Measurements from ENCODE around the gene ECSCR. TPM values are rescaled to one million over a fixed set of nuclear protein-coding genes. Genes with fewer than 3 reads are reported as not detected.

The ECSCR gene
- total RNA-seq, 1 donor from 2014 or later = 565 TPM

DNA sequence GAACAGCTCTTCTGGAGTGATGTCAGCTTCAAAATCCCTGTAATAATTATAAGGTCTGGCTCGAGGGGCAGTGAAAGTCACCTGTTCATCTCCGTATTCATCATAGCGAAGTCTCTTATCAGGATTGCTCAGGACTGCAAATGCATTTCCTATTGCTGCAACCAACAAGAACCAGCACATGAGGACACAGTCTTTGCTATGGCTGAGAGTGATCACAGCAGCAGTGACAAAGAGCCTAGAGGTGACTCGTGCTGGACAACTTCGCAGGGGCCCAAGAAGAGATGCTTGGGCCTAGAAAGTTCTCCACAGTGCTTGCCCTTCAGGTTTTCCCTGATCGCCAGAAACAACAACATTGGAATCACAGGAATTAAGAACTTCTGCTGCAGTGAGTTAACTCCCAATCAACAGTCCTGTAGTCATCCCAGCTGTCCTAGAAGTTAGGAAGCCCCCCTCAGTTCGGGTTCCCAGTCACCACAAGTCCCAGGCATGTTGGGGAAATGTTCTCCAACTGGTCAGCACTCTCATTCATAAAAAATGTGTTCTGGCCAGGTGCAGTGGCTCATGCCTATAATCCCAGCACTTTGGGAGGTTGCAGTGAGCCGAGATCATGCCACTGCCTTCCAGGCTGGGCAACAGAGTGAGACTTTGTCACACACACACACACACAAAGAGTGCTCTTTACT is 36.2 kb downstream of the ECSCR start:
- TF ChIP-seq CTCF (IDR thresholded peaks at IDR 0.05; ENCODE audit: unreplicated experiment) = no peak
- Mint-ChIP-seq H3K27me3 (ENCODE audit: unreplicated experiment) (no peaks in the 10 kb centered on the region), H3K36me3 (ENCODE audit: low read depth, unreplicated experiment) (peaks cover 28% of the 10 kb centered on the region), H3K27ac (ENCODE audit: unreplicated experiment) (peak overlapping the region; percentile 59), H3K4me1 (ENCODE audit: unreplicated experiment) (peaks cover 35% of the 10 kb centered on the region), H3K4me3 (ENCODE audit: unreplicated experiment) (no peak overlapping the region), H3K9me3 (ENCODE audit: unreplicated experiment) (no peaks in the 10 kb centered on the region)
- DNase-seq (ENCODE audit: low spot score) = no peak

DNA sequence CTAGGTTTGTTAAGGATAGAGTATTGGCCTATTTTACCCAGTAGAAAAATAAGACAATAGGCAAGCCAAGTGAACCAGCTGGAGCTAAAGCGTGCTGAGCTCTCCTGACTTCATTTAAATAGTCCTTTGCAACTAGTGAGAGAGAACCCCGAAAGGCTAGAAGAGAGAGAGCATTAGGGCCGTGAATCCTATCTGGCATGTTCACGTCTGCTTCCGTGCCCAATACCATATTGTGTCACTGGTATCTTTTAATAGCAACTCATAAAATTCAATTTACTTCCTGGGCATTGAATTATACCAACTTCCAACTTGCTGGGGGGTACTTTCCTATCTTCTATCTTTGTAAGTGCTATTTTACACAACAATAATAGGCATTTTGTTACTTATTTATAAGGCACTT is 37.0 kb downstream of the ECSCR start:
- no peak for DNase-seq (ENCODE audit: low spot score)
- peaks cover 35% of the 10 kb centered on the region for H3K4me1 Mint-ChIP-seq (ENCODE audit: unreplicated experiment)
- H3K27ac Mint-ChIP-seq (ENCODE audit: unreplicated experiment) = peak overlapping the region; percentile 59
- TF ChIP-seq CTCF (IDR thresholded peaks at IDR 0.05; ENCODE audit: unreplicated experiment) = no peak
- H3K4me3 Mint-ChIP-seq (ENCODE audit: unreplicated experiment) = no peak overlapping the region
- no peaks in the 10 kb centered on the region for H3K9me3 Mint-ChIP-seq (ENCODE audit: unreplicated experiment)
- H3K27me3 Mint-ChIP-seq (ENCODE audit: unreplicated experiment) = no peaks in the 10 kb centered on the region
- H3K36me3 Mint-ChIP-seq (ENCODE audit: low read depth, unreplicated experiment) = peaks cover 23% of the 10 kb centered on the region

GRCh38 chr5:139422307-139422893 is 40.1 kb downstream of the ECSCR start:
- Mint-ChIP-seq H3K9me3 (ENCODE audit: unreplicated experiment) (no peaks in the 10 kb centered on the region), H3K4me1 (ENCODE audit: unreplicated experiment) (peaks cover 54% of the 10 kb centered on the region), H3K27ac (ENCODE audit: unreplicated experiment) (peak overlapping the region; percentile 88), H3K27me3 (ENCODE audit: unreplicated experiment) (no peaks in the 10 kb centered on the region), H3K36me3 (ENCODE audit: low read depth, unreplicated experiment) (peaks cover 28% of the 10 kb centered on the region), H3K4me3 (ENCODE audit: unreplicated experiment) (peak overlapping the region; percentile 71)
- TF ChIP-seq CTCF (IDR thresholded peaks at IDR 0.05; ENCODE audit: unreplicated experiment) = peak; percentile 56
- peak; percentile 61 for DNase-seq (ENCODE audit: low spot score)

GRCh38 chr5:139419226-139420192 is 43.0 kb downstream of the ECSCR start:
- Mint-ChIP-seq H3K9me3 (ENCODE audit: unreplicated experiment) (no peaks in the 10 kb centered on the region), H3K27ac (ENCODE audit: unreplicated experiment) (peak overlapping the region; percentile 7), H3K36me3 (ENCODE audit: low read depth, unreplicated experiment) (peaks cover 30% of the 10 kb centered on the region), H3K27me3 (ENCODE audit: unreplicated experiment) (no peaks in the 10 kb centered on the region), H3K4me1 (ENCODE audit: unreplicated experiment) (peaks cover 39% of the 10 kb centered on the region), H3K4me3 (ENCODE audit: unreplicated experiment) (peak overlapping the region; percentile 13)
- no peak for DNase-seq (ENCODE audit: low spot score)
- no peak for TF ChIP-seq CTCF (IDR thresholded peaks at IDR 0.05; ENCODE audit: unreplicated experiment)

Data from endothelial cell (in vitro differentiated cells).